HL-60 (cell line): ENCODE results near the gene ZSWIM3.

ENCODE experiments used
- DNase-seq, 2 experiments: peaks; one replicate each; pipeline ENCODE4 v3.0.0-alpha.2; 2010 to 2020; ENCODE audit warnings: low read depth in 1 of 2, low spot score in 1 of 2
- H3K27ac ChIP-seq: fragments of 250-450 bp; sonication (Bioruptor Pico); replicated peaks from 2 replicates; pipeline ENCODE4 v1.5.1; 2020; ENCODE audit warnings: mild to moderate bottlenecking, moderate library complexity
- H3K27me3 ChIP-seq: fragments of 250-450 bp; sonication (Bioruptor Pico); 2 replicates; pipeline ENCODE4 v1.5.1; 2021; ENCODE audit warnings: mild to moderate bottlenecking, moderate library complexity; ENCODE audit not compliant: insufficient read depth, poor library complexity, severe bottlenecking
- H3K4me3 ChIP-seq: replicated peaks from 2 replicates; pipeline ENCODE4 v1.5.1; 2011; ENCODE audit warnings: mild to moderate bottlenecking, control low read depth, low read length; ENCODE audit not compliant: insufficient read depth
- GABPA ChIP-seq: IDR thresholded peaks from 2 replicates; pipeline ENCODE4 v1.6.1; 2012; ENCODE audit warnings: low read depth
- POLR2AphosphoS5 ChIP-seq: IDR thresholded peaks from 2 replicates; pipeline ENCODE4 v1.6.1; 2012; ENCODE audit warnings: low read depth
- SPI1 ChIP-seq: IDR thresholded peaks from 2 replicates; pipeline ENCODE4 v1.6.1; 2012; ENCODE audit warnings: low read depth, mild to moderate bottlenecking, borderline replicate concordance
- long read RNA-seq: library from polyadenylated mRNA; unstranded; transcript quantifications from one replicate; pipeline ENCODE4 v2.0.0, GENCODE V29; 2020
- TF ChIP-seq, protein P1 (sequence below): IDR thresholded peaks from one replicate; pipeline ENCODE4 v1.5.1; 2011; ENCODE audit warnings: low read length, control low read depth, inconsistent platforms; ENCODE audit not compliant: insufficient read depth
- TF ChIP-seq, protein P2 (sequence below): IDR thresholded peaks from 2 replicates; pipeline ENCODE4 v1.6.1; 2012; ENCODE audit warnings: low read depth; ENCODE audit not compliant: insufficient replicate concordance

ZSWIM3 gene
- long read RNA-seq, transcript ZSWIM3-201 (2 exons, 2,773 nt), result major isoform, 39 of 48 reads
- long read RNA-seq, partial matches to known transcripts, result 3 of 48 reads
- long read RNA-seq, other reads (novel, unspliced or antisense), result 6 of 48 reads

DNA sequence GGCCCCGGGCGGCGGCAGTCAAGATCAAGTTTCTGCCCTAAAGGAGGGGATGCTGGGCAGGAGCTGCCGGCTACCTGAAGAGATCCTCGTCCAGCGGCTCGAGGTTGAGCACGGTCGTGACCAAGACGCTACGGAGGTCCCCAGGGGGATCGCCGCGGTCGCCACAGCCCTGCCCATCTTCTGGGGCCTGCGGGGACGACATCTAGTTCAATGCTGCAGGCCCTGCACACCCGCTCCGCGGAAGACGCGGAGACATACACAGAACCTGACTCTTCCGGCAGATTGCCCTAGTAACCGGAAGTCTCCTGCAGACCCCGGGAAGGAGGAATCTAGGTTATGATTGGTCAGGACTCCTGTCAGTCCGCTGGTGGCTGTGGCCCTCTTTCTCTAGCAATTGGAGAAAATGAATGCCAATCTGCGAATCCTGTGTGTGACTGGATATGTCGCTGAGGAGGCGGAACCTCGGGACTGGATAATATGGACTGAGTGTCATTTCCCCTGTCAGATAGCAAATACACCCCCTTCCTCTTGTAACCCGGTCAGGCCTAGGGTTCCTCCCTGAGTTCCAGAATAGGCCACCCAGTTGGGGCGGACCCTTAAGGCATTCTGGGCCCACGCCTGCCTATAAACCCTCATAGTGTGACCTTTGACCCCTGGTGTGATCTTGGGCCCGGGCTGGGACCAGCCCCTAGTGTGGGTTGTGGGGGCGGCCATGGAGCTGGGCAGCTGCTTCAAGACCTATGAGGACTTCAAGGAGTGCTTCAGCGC, at the start of gene ZSWIM3, which contains the start of gene ACOT8:
TSS of gene ZSWIM3 (plus strand) at position 501 of the 768 bp plus-strand sequence. CDS start at position 713, 212 bp downstream.
TSS of gene ACOT8 (minus strand) at position 279 of the 768 bp plus-strand sequence. CDS start at position 202, 77 bp downstream.
- Histone ChIP-seq H3K4me3 (peak within 1 kb of the TSS; percentile 94), H3K27me3 (no peaks in the 10 kb centered on the region), H3K27ac (peak within 1 kb of the TSS; percentile 77)
- TF ChIP-seq GABPA, result peak; percentile 98
- TF ChIP-seq POLR2AphosphoS5, result peak; percentile 69; the same call in 1 of the 2 replicates
- TF ChIP-seq SPI1, result peak; percentile 55; the same call in 1 of the 2 replicates
- TF ChIP-seq, protein P1, sequence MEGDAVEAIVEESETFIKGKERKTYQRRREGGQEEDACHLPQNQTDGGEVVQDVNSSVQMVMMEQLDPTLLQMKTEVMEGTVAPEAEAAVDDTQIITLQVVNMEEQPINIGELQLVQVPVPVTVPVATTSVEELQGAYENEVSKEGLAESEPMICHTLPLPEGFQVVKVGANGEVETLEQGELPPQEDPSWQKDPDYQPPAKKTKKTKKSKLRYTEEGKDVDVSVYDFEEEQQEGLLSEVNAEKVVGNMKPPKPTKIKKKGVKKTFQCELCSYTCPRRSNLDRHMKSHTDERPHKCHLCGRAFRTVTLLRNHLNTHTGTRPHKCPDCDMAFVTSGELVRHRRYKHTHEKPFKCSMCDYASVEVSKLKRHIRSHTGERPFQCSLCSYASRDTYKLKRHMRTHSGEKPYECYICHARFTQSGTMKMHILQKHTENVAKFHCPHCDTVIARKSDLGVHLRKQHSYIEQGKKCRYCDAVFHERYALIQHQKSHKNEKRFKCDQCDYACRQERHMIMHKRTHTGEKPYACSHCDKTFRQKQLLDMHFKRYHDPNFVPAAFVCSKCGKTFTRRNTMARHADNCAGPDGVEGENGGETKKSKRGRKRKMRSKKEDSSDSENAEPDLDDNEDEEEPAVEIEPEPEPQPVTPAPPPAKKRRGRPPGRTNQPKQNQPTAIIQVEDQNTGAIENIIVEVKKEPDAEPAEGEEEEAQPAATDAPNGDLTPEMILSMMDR, result no peak
- TF ChIP-seq, protein P2, sequence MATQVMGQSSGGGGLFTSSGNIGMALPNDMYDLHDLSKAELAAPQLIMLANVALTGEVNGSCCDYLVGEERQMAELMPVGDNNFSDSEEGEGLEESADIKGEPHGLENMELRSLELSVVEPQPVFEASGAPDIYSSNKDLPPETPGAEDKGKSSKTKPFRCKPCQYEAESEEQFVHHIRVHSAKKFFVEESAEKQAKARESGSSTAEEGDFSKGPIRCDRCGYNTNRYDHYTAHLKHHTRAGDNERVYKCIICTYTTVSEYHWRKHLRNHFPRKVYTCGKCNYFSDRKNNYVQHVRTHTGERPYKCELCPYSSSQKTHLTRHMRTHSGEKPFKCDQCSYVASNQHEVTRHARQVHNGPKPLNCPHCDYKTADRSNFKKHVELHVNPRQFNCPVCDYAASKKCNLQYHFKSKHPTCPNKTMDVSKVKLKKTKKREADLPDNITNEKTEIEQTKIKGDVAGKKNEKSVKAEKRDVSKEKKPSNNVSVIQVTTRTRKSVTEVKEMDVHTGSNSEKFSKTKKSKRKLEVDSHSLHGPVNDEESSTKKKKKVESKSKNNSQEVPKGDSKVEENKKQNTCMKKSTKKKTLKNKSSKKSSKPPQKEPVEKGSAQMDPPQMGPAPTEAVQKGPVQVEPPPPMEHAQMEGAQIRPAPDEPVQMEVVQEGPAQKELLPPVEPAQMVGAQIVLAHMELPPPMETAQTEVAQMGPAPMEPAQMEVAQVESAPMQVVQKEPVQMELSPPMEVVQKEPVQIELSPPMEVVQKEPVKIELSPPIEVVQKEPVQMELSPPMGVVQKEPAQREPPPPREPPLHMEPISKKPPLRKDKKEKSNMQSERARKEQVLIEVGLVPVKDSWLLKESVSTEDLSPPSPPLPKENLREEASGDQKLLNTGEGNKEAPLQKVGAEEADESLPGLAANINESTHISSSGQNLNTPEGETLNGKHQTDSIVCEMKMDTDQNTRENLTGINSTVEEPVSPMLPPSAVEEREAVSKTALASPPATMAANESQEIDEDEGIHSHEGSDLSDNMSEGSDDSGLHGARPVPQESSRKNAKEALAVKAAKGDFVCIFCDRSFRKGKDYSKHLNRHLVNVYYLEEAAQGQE, result peak; percentile 41
- peak; percentile 99 to 100 for DNase-seq

DNA sequence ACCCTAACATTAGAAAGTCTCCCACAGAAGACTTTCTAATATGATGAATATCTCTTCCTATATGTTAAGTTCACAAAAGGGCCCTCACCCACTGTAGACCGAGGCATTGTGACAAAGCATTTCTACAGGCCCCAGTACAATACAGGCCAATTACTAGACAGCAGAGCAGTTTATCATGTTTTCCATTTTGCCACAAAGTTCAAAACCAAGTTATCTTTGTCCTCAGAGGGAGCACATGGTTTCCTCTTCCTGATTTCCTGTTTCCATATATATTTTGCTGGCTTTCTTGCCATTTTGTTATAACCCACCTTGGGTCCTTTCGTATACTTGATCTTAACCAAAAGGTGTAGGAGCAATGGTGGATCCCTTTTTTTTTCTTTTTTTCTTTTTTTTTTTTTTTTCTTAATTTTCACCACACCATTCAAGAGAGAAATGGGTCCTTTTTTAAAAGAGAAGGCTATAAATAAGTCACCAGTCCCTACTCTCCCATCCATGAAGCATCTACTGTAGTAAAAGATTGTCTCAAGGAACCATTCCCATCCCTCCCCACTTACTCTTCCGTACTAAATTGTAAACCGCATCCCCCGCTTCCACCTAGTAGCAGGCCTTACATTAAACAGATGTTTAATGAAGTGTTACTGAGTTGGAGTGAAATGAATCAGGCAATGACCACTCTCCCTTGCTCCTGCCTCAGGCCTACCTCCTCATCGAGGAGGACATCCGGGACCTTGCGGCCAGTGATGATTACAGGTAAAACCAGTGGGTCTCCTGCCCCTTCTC, 47.0 kb upstream of the ZSWIM3 start:
- TF ChIP-seq GABPA (no peak), POLR2AphosphoS5 (no peak), SPI1 (no peak)
- TF ChIP-seq, protein P1, result no peak
- TF ChIP-seq, protein P2, result no peak
- Histone ChIP-seq H3K4me3 (no peak overlapping the region), H3K27ac (no peak overlapping the region), H3K27me3 (no peaks in the 10 kb centered on the region)
- no peak for DNase-seq

DNA sequence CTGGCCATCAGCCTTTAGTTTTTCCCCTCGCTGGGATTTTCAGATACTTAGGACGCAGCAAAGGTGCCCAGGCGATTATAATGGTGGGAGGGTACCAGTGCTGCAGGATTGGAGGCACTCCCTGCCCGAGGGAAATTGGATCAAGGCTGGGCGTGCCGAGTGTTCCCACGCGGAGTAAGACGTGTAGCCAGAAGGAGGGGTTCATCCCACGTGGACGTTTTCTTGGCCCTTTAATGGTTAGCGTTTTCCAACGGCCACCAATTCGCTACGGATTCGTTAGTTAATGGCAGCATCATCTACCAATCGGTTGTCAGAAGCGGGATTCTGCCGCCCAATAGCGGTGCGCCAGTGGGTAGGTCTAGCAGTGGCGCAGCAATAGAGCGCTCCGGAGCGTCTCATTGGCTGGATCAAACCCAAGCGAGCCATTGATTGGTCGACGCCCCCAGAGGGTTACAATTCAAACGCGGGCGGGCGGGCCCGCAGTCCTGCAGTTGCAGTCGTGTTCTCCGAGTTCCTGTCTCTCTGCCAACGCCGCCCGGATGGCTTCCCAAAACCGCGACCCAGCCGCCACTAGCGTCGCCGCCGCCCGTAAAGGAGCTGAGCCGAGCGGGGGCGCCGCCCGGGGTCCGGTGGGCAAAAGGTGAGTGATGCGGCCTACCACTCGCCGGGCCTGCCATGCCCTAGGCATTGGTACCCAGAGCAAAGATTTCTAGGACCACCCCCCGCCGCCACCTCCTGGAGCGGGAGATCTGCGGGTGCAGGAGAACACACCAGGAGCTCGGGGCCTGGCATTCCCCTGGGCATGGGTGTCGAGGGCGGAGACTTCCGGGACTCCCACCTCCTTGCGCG, 45.0 kb upstream of the ZSWIM3 start, which contains the start of gene UBE2C:
TSS of gene UBE2C (plus strand) at position 488 of the 849 bp plus-strand sequence. CDS start at position 540, 52 bp downstream.
- no peak for TF ChIP-seq SPI1
- TF ChIP-seq POLR2AphosphoS5, result peak; percentile 46; the same call in 1 of the 2 replicates
- TF ChIP-seq, protein P2, result no peak
- Histone ChIP-seq H3K27ac (peak within 1 kb of the TSS; percentile 84), H3K27me3 (no peaks in the 10 kb centered on the region), H3K4me3 (peak within 1 kb of the TSS; percentile 79)
- DNase-seq, result peak; percentile 96 to 98
